WTC11 (cell line): ENCODE results near the gene TMEM238. TPM values are rescaled to one million over a fixed set of nuclear protein-coding genes. Genes with fewer than 3 reads are reported as not detected.

Experiments
- ATAC-seq: fragments of 200-7000 bp; cut with Tn5 transposase; 2 replicates; pipeline ENCODE4 v1.10.0; 2021; ENCODE audit warnings: mild to moderate bottlenecking, moderate library complexity
- CTCF ChIA-PET: fragments of 300-600 bp; sonication (Branson Sonifier 250); formaldehyde crosslinking; loops from one replicate; lab custom pipeline; 2021; ENCODE audit warnings: antibody characterized with exemption; lab: Charles Lee
- POLR2A ChIA-PET: fragments of 350-600 bp; sonication (Branson Sonifier 250); formaldehyde crosslinking; loops from one replicate; lab custom pipeline; 2021; ENCODE audit warnings: antibody characterized with exemption; lab: Charles Lee
- DNase-seq: peaks from one replicate; pipeline ENCODE4 v3.0.0; 2021; ENCODE audit warnings: low spot score
- H3K27ac Mint-ChIP-seq: 2 replicates; pipeline ENCODE4 v1.8.0; 2021; ENCODE audit warnings: mixed read lengths
- H3K27me3 Mint-ChIP-seq: 2 replicates; pipeline ENCODE4 v1.8.0; 2021; ENCODE audit warnings: low read depth, mild to moderate bottlenecking, moderate library complexity, mixed read lengths
- H3K36me3 Mint-ChIP-seq: 2 replicates; pipeline ENCODE4 v1.8.0; 2021; ENCODE audit warnings: mixed read lengths
- H3K4me1 Mint-ChIP-seq: 2 replicates; pipeline ENCODE4 v1.8.0; 2022; ENCODE audit warnings: mixed read lengths
- H3K4me3 Mint-ChIP-seq: 2 replicates; pipeline ENCODE4 v1.8.0; 2021; ENCODE audit warnings: mild to moderate bottlenecking, moderate library complexity, mixed read lengths
- H3K9me3 Mint-ChIP-seq: 2 replicates; pipeline ENCODE4 v1.8.0; 2021; ENCODE audit warnings: mixed read lengths
- ERG ChIP-seq: fragments of 250-450 bp; sonication (Bioruptor Pico); IDR thresholded peaks from 2 replicates; pipeline ENCODE4 v1.8.0; 2021; ENCODE audit warnings: mild to moderate bottlenecking
- ETV6 ChIP-seq: sonication (generic); formaldehyde crosslinking; IDR thresholded peaks from 2 replicates; pipeline ENCODE4 v1.8.1; 2022; ENCODE audit warnings: mild to moderate bottlenecking, missing genetic modification reagents
- GABPB1 ChIP-seq: sonication (generic); formaldehyde crosslinking; IDR thresholded peaks from 2 replicates; pipeline ENCODE4 v1.8.1; 2023; ENCODE audit warnings: mild to moderate bottlenecking, missing genetic modification reagents
- HMGA2 ChIP-seq: fragments of 250-450 bp; sonication (Bioruptor Pico); IDR thresholded peaks from 2 replicates; pipeline ENCODE4 v1.4.0; 2021; ENCODE audit warnings: mild to moderate bottlenecking, moderate library complexity
- IRF2 ChIP-seq: sonication (generic); formaldehyde crosslinking; IDR thresholded peaks from 2 replicates; pipeline ENCODE4 v1.8.0; 2022; ENCODE audit warnings: low read depth, missing genetic modification reagents, borderline replicate concordance
- KAT7 ChIP-seq: sonication (generic); formaldehyde crosslinking; IDR thresholded peaks from 2 replicates; pipeline ENCODE4 v1.8.1; 2023; ENCODE audit warnings: missing genetic modification reagents, mild to moderate bottlenecking, borderline replicate concordance
- NFYB ChIP-seq: sonication (generic); formaldehyde crosslinking; conservative IDR thresholded peaks from 2 replicates; pipeline ENCODE4 v1.8.0; 2022; ENCODE audit warnings: low read depth, missing genetic modification reagents
- NR1H2 ChIP-seq: sonication (generic); formaldehyde crosslinking; IDR thresholded peaks from 2 replicates; pipeline ENCODE4 v1.9.0; 2021; ENCODE audit warnings: mild to moderate bottlenecking, moderate library complexity, missing genetic modification reagents
- NR3C1 ChIP-seq: sonication (generic); formaldehyde crosslinking; conservative IDR thresholded peaks from 2 replicates; pipeline ENCODE4 v1.8.1; 2023; ENCODE audit warnings: low read depth, mild to moderate bottlenecking, missing genetic modification reagents
- PREB ChIP-seq: sonication (generic); formaldehyde crosslinking; IDR thresholded peaks from 2 replicates; pipeline ENCODE4 v1.8.1; 2022; ENCODE audit warnings: mild to moderate bottlenecking, missing genetic modification reagents, moderate library complexity, borderline replicate concordance
- SOX15 ChIP-seq: fragments of 250-450 bp; sonication (Bioruptor Pico); IDR thresholded peaks from 2 replicates; pipeline ENCODE4 v1.9.0; 2021; ENCODE audit warnings: mild to moderate bottlenecking
- SP1 ChIP-seq: sonication (generic); formaldehyde crosslinking; conservative IDR thresholded peaks from 2 replicates; pipeline ENCODE4 v1.8.1; 2022; ENCODE audit warnings: missing genetic modification reagents
- ZNF121 ChIP-seq: sonication (generic); formaldehyde crosslinking; IDR thresholded peaks from 2 replicates; pipeline ENCODE4 v1.8.0; 2023; ENCODE audit warnings: missing genetic modification reagents
- ZNF263 ChIP-seq: sonication (generic); formaldehyde crosslinking; IDR thresholded peaks from 2 replicates; pipeline ENCODE4 v1.8.1; 2022; ENCODE audit warnings: low read depth, mild to moderate bottlenecking, moderate library complexity, missing genetic modification reagents
- ZNF423 ChIP-seq: fragments of 250-450 bp; sonication (Bioruptor Pico); IDR thresholded peaks from 2 replicates; pipeline ENCODE4 v2.1.2; 2022; ENCODE audit warnings: mild to moderate bottlenecking, moderate library complexity
- ZNF512 ChIP-seq: sonication (generic); formaldehyde crosslinking; IDR thresholded peaks from 2 replicates; pipeline ENCODE4 v1.8.1; 2022; ENCODE audit warnings: missing genetic modification reagents, borderline replicate concordance
- total RNA-seq: library from RNA; stranded (reverse); gene quantifications from 3 replicates; pipeline ENCODE4 v1.2.3, GENCODE V29; 2021
- TF ChIP-seq, protein P1 (sequence below): sonication (generic); formaldehyde crosslinking; IDR thresholded peaks from 2 replicates; pipeline ENCODE4 v1.8.1; 2023; ENCODE audit warnings: mild to moderate bottlenecking, missing genetic modification reagents, moderate library complexity
- TF ChIP-seq, protein P2 (sequence below): fragments of 250-450 bp; sonication (Bioruptor Pico); IDR thresholded peaks from 2 replicates; pipeline ENCODE4 v1.9.0; 2021; ENCODE audit warnings: mild to moderate bottlenecking

Gene TMEM238
- total RNA-seq, 1 experiment from 2014 or later: 8.3 TPM

DNA sequence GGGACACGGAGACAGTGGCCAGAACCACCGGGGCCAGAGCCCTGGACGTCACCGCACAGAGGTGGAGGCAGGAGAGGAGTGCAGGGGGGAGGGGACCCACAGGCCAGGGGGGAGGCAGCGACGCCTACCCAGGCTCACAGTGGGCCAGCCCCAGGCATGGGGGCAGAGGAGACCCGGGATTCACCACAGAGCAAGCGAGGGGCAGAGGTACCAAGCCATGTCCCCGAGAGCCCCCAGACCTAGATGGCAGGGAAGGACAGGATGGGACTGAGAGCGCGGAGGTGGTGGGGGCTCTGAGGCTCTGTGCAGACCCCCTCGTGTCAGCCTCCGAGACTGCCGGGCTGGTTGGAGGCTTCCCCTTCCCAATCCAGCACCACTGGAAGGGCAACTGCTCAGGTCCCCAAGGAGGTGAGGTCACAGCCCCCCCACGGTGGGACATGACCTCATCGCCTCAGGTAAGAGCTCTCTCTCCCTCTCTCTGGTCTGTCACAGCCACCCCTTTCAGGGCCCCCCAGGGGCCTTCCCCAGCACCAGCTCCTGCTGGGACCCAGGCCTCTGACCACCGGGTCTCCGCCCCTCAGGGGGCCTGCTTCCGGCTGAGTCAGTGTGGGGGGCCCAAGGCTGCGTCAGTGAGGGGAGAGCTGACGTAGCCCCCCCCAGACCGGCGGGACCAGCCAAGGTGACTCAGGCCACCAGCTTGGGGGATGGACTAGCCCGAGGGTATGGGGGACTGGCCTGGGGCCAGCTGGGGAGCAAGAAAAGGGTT, 11.6 kb downstream of the TMEM238 start:
- TF ChIP-seq ERG (CRISPR knock-in tag): no peak
- no peak for TF ChIP-seq ZNF512 (CRISPR knock-in tag)
- no peak for TF ChIP-seq NFYB (CRISPR knock-in tag)
- peak; percentile 30; the same call in 1 of the 2 replicates for TF ChIP-seq GABPB1 (CRISPR knock-in tag)
- TF ChIP-seq IRF2 (CRISPR knock-in tag): no peak
- TF ChIP-seq NR1H2 (CRISPR knock-in tag): no peak
- no peak for TF ChIP-seq PREB (CRISPR knock-in tag)
- TF ChIP-seq ZNF423 (CRISPR knock-in tag): peak; percentile 67
- no peak for TF ChIP-seq ZNF121 (CRISPR knock-in tag)
- no peak for TF ChIP-seq NR3C1 (CRISPR knock-in tag)
- no peaks in the 10 kb centered on the region for H3K36me3 Mint-ChIP-seq
- no peak overlapping the region for H3K27ac Mint-ChIP-seq
- DNase-seq (no peak), ATAC-seq (no peak)
- ChIA-PET POLR2A (interaction anchor here (1.2 kb wide), 1 partner anchor 12 kb away, joined by 3 read pairs; the partner anchor contains the start of gene TMEM238), CTCF (interaction anchor here (0.6 to 1.5 kb wide), 6 partner anchors 10 to 966 kb away, joined by 3 to 6 read pairs (median 4); partner anchors contain the start of genes KMT5C and TMEM238)
- peaks cover 37% of the 10 kb centered on the region for H3K4me1 Mint-ChIP-seq
- no peak overlapping the region for H3K4me3 Mint-ChIP-seq
- H3K9me3 Mint-ChIP-seq: no peaks in the 10 kb centered on the region
- peaks cover 69% of the 10 kb centered on the region for H3K27me3 Mint-ChIP-seq

GRCh38 chr19:55370305-55370988, 13.6 kb downstream of the TMEM238 start, which contains the start of gene IL11:
Gene IL11, minus strand, starts transcription at chr19:55370463. Its CDS starts 153 bp downstream, at chr19:55370310.
- DNase-seq (no peak), ATAC-seq (no peak; the same call in 1 of the 2 replicates)
- peak within 1 kb of the TSS; percentile 83 for H3K4me3 Mint-ChIP-seq
- no peak within 1 kb of the TSS; the same call in 1 of the 2 replicates for H3K27ac Mint-ChIP-seq
- POLR2A ChIA-PET: interaction anchor here (0.8 to 1.3 kb wide), 4 partner anchors 14 to 69 kb away, joined by 3 to 6 read pairs (median 4); partner anchors contain the start of gene TMEM238
- H3K36me3 Mint-ChIP-seq: no peaks in the 10 kb centered on the region
- H3K4me1 Mint-ChIP-seq: peaks cover 22% of the 10 kb centered on the region
- no peaks in the 10 kb centered on the region for H3K9me3 Mint-ChIP-seq
- H3K27me3 Mint-ChIP-seq: peaks cover 70% of the 10 kb centered on the region
- CTCF ChIA-PET: interaction anchor here (0.5 to 2.8 kb wide), 8 partner anchors 13 to 224 kb away, joined by 3 to 13 read pairs (median 4); partner anchors contain the start of gene TMEM238
- TF ChIP-seq KAT7 (CRISPR knock-in tag) (no peak), ETV6 (CRISPR knock-in tag) (0 out of 2 replicates have a peak, but pooled peaks have one; percentile 38)

GRCh38 chr19:55369653-55370304, 14.3 kb downstream of the TMEM238 start:
- H3K27ac Mint-ChIP-seq: no peak overlapping the region; the same call in 1 of the 2 replicates
- POLR2A ChIA-PET: interaction anchor here (0.8 to 2.9 kb wide), 6 partner anchors 14 to 68 kb away, joined by 3 to 12 read pairs (median 4); partner anchors contain the start of genes KMT5C and TMEM238
- DNase-seq (peak; percentile 82), ATAC-seq (peak; percentile 76)
- H3K4me1 Mint-ChIP-seq: peaks cover 19% of the 10 kb centered on the region
- no peaks in the 10 kb centered on the region for H3K36me3 Mint-ChIP-seq
- H3K27me3 Mint-ChIP-seq: peaks cover 75% of the 10 kb centered on the region
- peak overlapping the region; percentile 83 for H3K4me3 Mint-ChIP-seq
- no peaks in the 10 kb centered on the region for H3K9me3 Mint-ChIP-seq
- CTCF ChIA-PET: interaction anchor here (0.6 to 2.8 kb wide), 11 partner anchors 14 to 891 kb away, joined by 3 to 13 read pairs (median 4); partner anchors contain the start of gene TMEM238
- TF ChIP-seq ETV6 (CRISPR knock-in tag) (no peak), GABPB1 (CRISPR knock-in tag) (no peak), HMGA2 (no peak), ZNF263 (no peak), ZNF423 (CRISPR knock-in tag) (0 out of 2 replicates have a peak, but pooled peaks have one; percentile 9), SOX15 (no peak), SP1 (CRISPR knock-in tag) (0 out of 2 replicates have a peak, but pooled peaks have one; percentile 38)
- TF ChIP-seq, protein P1, sequence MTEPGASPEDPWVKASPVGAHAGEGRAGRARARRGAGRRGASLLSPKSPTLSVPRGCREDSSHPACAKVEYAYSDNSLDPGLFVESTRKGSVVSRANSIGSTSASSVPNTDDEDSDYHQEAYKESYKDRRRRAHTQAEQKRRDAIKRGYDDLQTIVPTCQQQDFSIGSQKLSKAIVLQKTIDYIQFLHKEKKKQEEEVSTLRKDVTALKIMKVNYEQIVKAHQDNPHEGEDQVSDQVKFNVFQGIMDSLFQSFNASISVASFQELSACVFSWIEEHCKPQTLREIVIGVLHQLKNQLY (CRISPR knock-in tag): no peak
- TF ChIP-seq, protein P2, sequence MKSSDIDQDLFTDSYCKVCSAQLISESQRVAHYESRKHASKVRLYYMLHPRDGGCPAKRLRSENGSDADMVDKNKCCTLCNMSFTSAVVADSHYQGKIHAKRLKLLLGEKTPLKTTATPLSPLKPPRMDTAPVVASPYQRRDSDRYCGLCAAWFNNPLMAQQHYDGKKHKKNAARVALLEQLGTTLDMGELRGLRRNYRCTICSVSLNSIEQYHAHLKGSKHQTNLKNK (CRISPR knock-in tag): no peak
